Spleen (tissue), 7 donors: ENCODE measurements around the gene VWA3A.

Source experiments
- CTCF ChIP-seq, 11 experiments: fragments of 200-600 bp in 7 of 11; fragments of 450-650 bp in 4 of 11; sonication (generic) in 4 of 11; IDR thresholded peaks in 8 of 11; conservative IDR thresholded peaks in 3 of 11; 1 replicate in 7 of 11; 2 replicates in 4 of 11; pipeline versions ENCODE4 v1.4.0 to v1.8.0; 2016 to 2021; ENCODE audit warnings: antibody characterized with exemption in 11 of 11, inconsistent platforms in 4 of 11, mild to moderate bottlenecking in 1 of 11
- POLR2A ChIP-seq, 3 donors: fragments of 450-650 bp; IDR thresholded peaks; one replicate each; pipeline ENCODE4 v1.5.1; 2017; ENCODE audit warnings: antibody characterized with exemption in 3 of 3, mild to moderate bottlenecking in 1 of 3
- POLR2AphosphoS5 ChIP-seq, 3 donors: sonication (generic); formaldehyde crosslinking; IDR thresholded peaks; one replicate each; pipeline ENCODE4 v1.5.1; 2017; ENCODE audit warnings: antibody characterized with exemption in 3 of 3
- donor health status: DM: no; HTN: no; CAD: no; lungs with moderate emphysema.
- donor health status: DM: no; HTN: no; CAD: no.
- donor health status: DM: no; HTN: no; CAD: no.

GRCh38 chr16:22093996-22094395 lies 1.7 kb downstream of the VWA3A start:
- no peak for TF ChIP-seq CTCF (IDR thresholded peaks at IDR 0.05 in 8 of 11, conservative IDR thresholded peaks at IDR 0.05 in 3 of 11)
- TF ChIP-seq POLR2AphosphoS5 (IDR thresholded peaks at IDR 0.05) = no peak
- no peak for TF ChIP-seq POLR2A (IDR thresholded peaks at IDR 0.05)
